Smooth muscle cell (in vitro differentiated cells): Measurements from ENCODE around the gene TFDP1. TPM values are rescaled to one million over a fixed set of nuclear protein-coding genes. Genes with fewer than 3 reads are reported as not detected.

Experiments
- DNase-seq: peaks from one replicate; lab custom pipeline; 2025; ENCODE audit not compliant: unreplicated experiment; lab: John Stamatoyannopoulos, UW
- H2AFZ ChIP-seq: fragments of 200-600 bp; sonication (generic); 2 replicates; pipeline ENCODE4 v1.6.0; 2016; ENCODE audit warnings: antibody characterized with exemption, low read depth, mild to moderate bottlenecking
- H3F3A ChIP-seq: fragments of 200-600 bp; sonication (generic); 2 replicates; pipeline ENCODE4 v1.6.0; 2017; ENCODE audit warnings: antibody characterized with exemption, low read depth
- H3K27ac ChIP-seq: fragments of 200-600 bp; sonication (generic); 2 replicates; pipeline ENCODE4 v1.5.1; 2016; ENCODE audit warnings: low read depth, mild to moderate bottlenecking
- H3K27me3 ChIP-seq: fragments of 200-600 bp; sonication (generic); 2 replicates; pipeline ENCODE4 v1.6.1; 2016; ENCODE audit warnings: low read depth, mild to moderate bottlenecking
- H3K36me3 ChIP-seq: fragments of 200-600 bp; sonication (generic); 2 replicates; pipeline ENCODE4 v1.5.1; 2016; ENCODE audit warnings: low read depth
- H3K4me1 ChIP-seq: fragments of 200-600 bp; sonication (generic); 2 replicates; pipeline ENCODE4 v1.5.1; 2016; ENCODE audit warnings: low read depth
- H3K4me2 ChIP-seq: fragments of 200-600 bp; sonication (generic); 2 replicates; pipeline ENCODE4 v1.6.0; 2016; ENCODE audit warnings: mild to moderate bottlenecking
- H3K4me3 ChIP-seq: fragments of 200-600 bp; sonication (generic); 2 replicates; pipeline ENCODE4 v1.5.1; 2016; ENCODE audit warnings: mild to moderate bottlenecking
- H3K79me2 ChIP-seq: fragments of 200-600 bp; sonication (generic); 2 replicates; pipeline ENCODE4 v1.6.0; 2016; ENCODE audit warnings: low read depth, mild to moderate bottlenecking
- H3K9ac ChIP-seq: fragments of 200-600 bp; sonication (generic); 2 replicates; pipeline ENCODE4 v1.6.0; 2016; ENCODE audit warnings: low read depth
- H3K9me3 ChIP-seq: fragments of 200-600 bp; sonication (generic); replicated peaks from 2 replicates; pipeline ENCODE4 v1.5.1; 2016; ENCODE audit warnings: low read depth
- H4K20me1 ChIP-seq: fragments of 200-600 bp; sonication (generic); 2 replicates; pipeline ENCODE4 v1.6.0; 2016; ENCODE audit warnings: low read depth
- CTCF ChIP-seq: fragments of 200-600 bp; sonication (generic); IDR thresholded peaks from 2 replicates; pipeline ENCODE4 v1.5.1; 2017; ENCODE audit warnings: borderline replicate concordance, mild to moderate bottlenecking, antibody characterized with exemption; ENCODE audit not compliant: insufficient read depth, poor library complexity, severe bottlenecking
- WGBS: methylation state at CpG from one replicate; pipeline ENCODE4 v1.1.7; 2016; ENCODE audit warnings: low lambda C conversion rate; 5-methylcytosine and 5-hydroxymethylcytosine counted together
- polyA plus RNA-seq: library from polyadenylated mRNA; unstranded; fragments of >200 nt; fragmentation: Nextera tagmentation; extraction: Ambion mirVana; gene quantifications from 2 replicates; pipeline ENCODE4 v1.2.1, GENCODE V29; 2016
- total RNA-seq: library from RNA; depleted of rRNA; stranded (reverse); fragments of >200 nt; gene quantifications from 2 replicates; pipeline ENCODE4 v1.2.3, GENCODE V29; 2014

Gene TFDP1
- total and polyA plus RNA-seq, 2 experiments from 2014 or later: 52.8 to 53.6 TPM

DNA sequence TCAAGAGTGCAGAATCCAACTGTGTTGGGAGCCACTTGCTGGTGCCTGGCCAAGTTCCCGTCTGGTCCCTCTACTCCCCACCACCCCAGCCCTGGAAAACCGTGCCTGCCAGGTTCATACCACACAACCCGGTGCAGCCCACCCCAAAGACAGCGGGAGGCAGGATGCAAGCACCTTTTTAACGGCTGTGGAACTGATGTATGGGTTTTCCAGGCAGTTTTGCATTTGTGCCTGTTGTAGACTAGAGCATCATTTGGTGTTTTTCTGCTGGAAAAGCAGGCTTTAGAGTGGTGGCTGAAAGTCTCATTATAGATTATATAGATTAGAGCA lies 13.5 kb downstream of the TFDP1 start:
- Histone ChIP-seq H3K4me1 (no peaks in the 10 kb centered on the region), H3F3A (no peaks in the 10 kb centered on the region), H3K79me2 (peaks cover 56% of the 10 kb centered on the region), H3K9me3 (no peaks in the 10 kb centered on the region), H3K4me2 (no peak overlapping the region), H3K27me3 (no peaks in the 10 kb centered on the region), H2AFZ (no peak overlapping the region), H4K20me1 (peaks cover 73% of the 10 kb centered on the region), H3K27ac (no peak overlapping the region), H3K4me3 (no peak overlapping the region), H3K36me3 (no peaks in the 10 kb centered on the region), H3K9ac (no peak overlapping the region)
- 97% methylated on average over 5 of the region's 5 CpGs for WGBS
- TF ChIP-seq CTCF: no peak
- no peak for DNase-seq

- no peaks in the 10 kb centered on the region for H3K36me3 ChIP-seq
- no peak overlapping the region for H3K9ac ChIP-seq
- WGBS: over 99% methylated on average over 13 of the region's 13 CpGs
- H3F3A ChIP-seq: no peaks in the 10 kb centered on the region
- H3K27ac ChIP-seq: no peak overlapping the region
- H4K20me1 ChIP-seq: peaks cover 73% of the 10 kb centered on the region
- H3K27me3 ChIP-seq: no peaks in the 10 kb centered on the region
- no peak overlapping the region for H2AFZ ChIP-seq
- no peaks in the 10 kb centered on the region for H3K4me1 ChIP-seq
- H3K4me2 ChIP-seq: no peak overlapping the region
- H3K9me3 ChIP-seq: no peaks in the 10 kb centered on the region
- no peak for TF ChIP-seq CTCF
- peaks cover 59% of the 10 kb centered on the region for H3K79me2 ChIP-seq
- no peak overlapping the region for H3K4me3 ChIP-seq
- no peak for DNase-seq
These were observed 13.9 kb downstream of the TFDP1 start for GRCh38 chr13:113598481-113598880.

- 97% methylated on average over 12 of the region's 12 CpGs for WGBS
- Histone ChIP-seq H3K4me1 (no peaks in the 10 kb centered on the region), H3K9me3 (no peaks in the 10 kb centered on the region), H3K4me2 (no peak overlapping the region), H3K9ac (no peak overlapping the region), H3K36me3 (no peaks in the 10 kb centered on the region), H3F3A (no peaks in the 10 kb centered on the region), H3K79me2 (peaks cover 68% of the 10 kb centered on the region), H3K27me3 (no peaks in the 10 kb centered on the region), H3K4me3 (no peak overlapping the region), H4K20me1 (peaks cover 73% of the 10 kb centered on the region), H2AFZ (no peak overlapping the region), H3K27ac (no peak overlapping the region)
- TF ChIP-seq CTCF: no peak
- no peak for DNase-seq
These were observed 14.8 kb downstream of the TFDP1 start for GRCh38 chr13:113599391-113599790.

GRCh38 chr13:113601166-113602070 lies 16.9 kb downstream of the TFDP1 start:
- Histone ChIP-seq H3F3A (no peaks in the 10 kb centered on the region), H3K9me3 (no peaks in the 10 kb centered on the region), H3K79me2 (peaks cover 50% of the 10 kb centered on the region), H3K4me3 (no peak overlapping the region), H4K20me1 (peaks cover 68% of the 10 kb centered on the region), H3K4me2 (no peak overlapping the region), H3K4me1 (no peaks in the 10 kb centered on the region), H3K9ac (no peak overlapping the region), H2AFZ (no peak overlapping the region), H3K27ac (no peak overlapping the region), H3K36me3 (no peaks in the 10 kb centered on the region), H3K27me3 (no peaks in the 10 kb centered on the region)
- no peak for TF ChIP-seq CTCF
- 98% methylated on average over 27 of the region's 28 CpGs for WGBS
- no peak for DNase-seq
